ENCODE data around the gene EEIG1.
A peak's percentile ranks its signal among the peaks of the same experiment; 100 is the strongest.

The EEIG1 gene

GRCh38 chr9:127941062-127941960, 39.5 kb downstream of the EEIG1 start:
- DNase-seq (ENCODE audit: low spot score): no peak

GRCh38 chr9:127940593-127940992, 40.2 kb downstream of the EEIG1 start:
- no peak for DNase-seq (ENCODE audit: low spot score)

- DNase-seq (ENCODE audit: low spot score): no peak
These were observed 42.5 kb downstream of the EEIG1 start for GRCh38 chr9:127938298-127938690.

GRCh38 chr9:127937388-127938297, 43.1 kb downstream of the EEIG1 start, which contains the start of gene DPM2:
DPM2 (minus strand) TSS chr9:127937854; CDS start chr9:127937820, 34 bp downstream.
- peak; percentile 92 for DNase-seq (ENCODE audit: low spot score)

GRCh38 chr9:127937056-127937387, 43.8 kb downstream of the EEIG1 start:
- no peak for DNase-seq (ENCODE audit: low spot score)

GRCh38 chr9:127936347-127936852, 44.4 kb downstream of the EEIG1 start:
- DNase-seq (ENCODE audit: low spot score): no peak

- DNase-seq (ENCODE audit: low spot score): no peak
These were observed 45.0 kb downstream of the EEIG1 start for GRCh38 chr9:127935765-127936221.

- DNase-seq (ENCODE audit: low spot score): no peak
These were observed 45.8 kb downstream of the EEIG1 start for GRCh38 chr9:127934986-127935385.

GRCh38 chr9:127934248-127934647, 46.5 kb downstream of the EEIG1 start:
- DNase-seq (ENCODE audit: low spot score): no peak

- DNase-seq (ENCODE audit: low spot score): peak; percentile 57
These were observed 49.5 kb downstream of the EEIG1 start for GRCh38 chr9:127931092-127931881.
